CD14-positive monocyte (primary cell): ENCODE results near the gene EVA1B. TPM values are rescaled to one million over a fixed set of nuclear protein-coding genes. Genes with fewer than 3 reads are reported as not detected.

Experiments
- DNase-seq, 3 donors: peaks; one replicate each; pipeline ENCODE4 v3.0.0-alpha.2; 2011 to 2022
- H2AFZ ChIP-seq: 2 replicates; pipeline ENCODE4 v1.6.0; 2012; ENCODE audit warnings: mild to moderate bottlenecking, low read depth, low read length, inconsistent platforms; ENCODE audit not compliant: insufficient read depth, poor library complexity, severe bottlenecking
- H3K27ac ChIP-seq, 2 donors: 1 replicate in 1 of 2; 2 replicates in 1 of 2; pipeline ENCODE4 v1.5.1; 2012 to 2013; ENCODE audit warnings: low read length in 2 of 2, control low read depth in 1 of 2, inconsistent platforms in 1 of 2, low read depth in 1 of 2, mild to moderate bottlenecking in 1 of 2
- H3K27me3 ChIP-seq, 2 donors: one replicate each; pipeline versions ENCODE4 v1.6.0 to v1.6.1; 2011 to 2013; ENCODE audit warnings: low read length in 2 of 2; ENCODE audit not compliant: control insufficient read depth in 2 of 2, insufficient read depth in 2 of 2
- H3K36me3 ChIP-seq, 2 donors: replicated peaks in 1 of 2; 1 replicate in 1 of 2; 2 replicates in 1 of 2; pipeline versions ENCODE4 v1.5.1 to v1.6.1; 2012 to 2013; ENCODE audit warnings: low read length in 2 of 2, control low read depth in 1 of 2, inconsistent platforms in 1 of 2, mild to moderate bottlenecking in 1 of 2; ENCODE audit not compliant: insufficient read depth in 2 of 2, control insufficient read depth in 1 of 2
- H3K4me1 ChIP-seq, 2 donors: 1 replicate in 1 of 2; 2 replicates in 1 of 2; pipeline versions ENCODE4 v1.5.1 to v1.6.1; 2012 to 2013; ENCODE audit warnings: low read length in 2 of 2, control low read depth in 1 of 2, inconsistent platforms in 1 of 2, mild to moderate bottlenecking in 1 of 2, moderate library complexity in 1 of 2; ENCODE audit not compliant: insufficient read depth in 2 of 2, control insufficient read depth in 1 of 2
- H3K4me2 ChIP-seq: replicated peaks from 2 replicates; pipeline ENCODE3; 2012; ENCODE audit warnings: low read length, moderate library complexity, mild to moderate bottlenecking; ENCODE audit not compliant: poor library complexity, severe bottlenecking; ENCODE audit errors: extremely low read depth
- H3K4me3 ChIP-seq, 3 experiments: fragments of 200-600 bp in 1 of 3; sonication (generic) in 1 of 3; replicated peaks in 1 of 3; 1 replicate in 2 of 3; 2 replicates in 1 of 3; pipeline ENCODE4 v1.5.1; 2011 to 2013; ENCODE audit warnings: low read length in 3 of 3, mild to moderate bottlenecking in 3 of 3, control low read depth in 2 of 3, low read depth in 2 of 3, inconsistent platforms in 1 of 3, moderate library complexity in 1 of 3
- H3K79me2 ChIP-seq: 2 replicates; pipeline ENCODE4 v1.6.0; 2012; ENCODE audit warnings: mild to moderate bottlenecking, control low read depth, inconsistent platforms, low read length, moderate library complexity; ENCODE audit not compliant: insufficient read depth
- H3K9ac ChIP-seq: 2 replicates; pipeline ENCODE4 v1.6.0; 2017; ENCODE audit warnings: low read length, mild to moderate bottlenecking; ENCODE audit not compliant: insufficient read depth, poor library complexity, severe bottlenecking
- H3K9me3 ChIP-seq, 2 donors: replicated peaks in 1 of 2; 1 replicate in 1 of 2; 2 replicates in 1 of 2; pipeline versions ENCODE4 v1.5.1 to v1.6.1; 2012 to 2013; ENCODE audit warnings: low read length in 2 of 2, control low read depth in 1 of 2; ENCODE audit not compliant: control insufficient read depth in 1 of 2, insufficient read depth in 1 of 2
- H4K20me1 ChIP-seq: 2 replicates; pipeline ENCODE4 v1.6.0; 2012; ENCODE audit warnings: mild to moderate bottlenecking, low read length, control low read depth, moderate library complexity; ENCODE audit not compliant: insufficient read depth
- H3K27ac Mint-ChIP-seq, 7 donors: one replicate each; pipeline ENCODE4 v1.8.0; 2020; ENCODE audit warnings: mild to moderate bottlenecking in 7 of 7, mixed read lengths in 7 of 7, moderate library complexity in 6 of 7, inconsistent platforms in 2 of 7
- H3K27me3 Mint-ChIP-seq, 3 donors: one replicate each; pipeline ENCODE4 v1.8.0; 2021 to 2022; ENCODE audit warnings: low read depth in 3 of 3, mild to moderate bottlenecking in 3 of 3, mixed read lengths in 3 of 3, moderate library complexity in 3 of 3, inconsistent platforms in 1 of 3
- H3K36me3 Mint-ChIP-seq, 2 donors: one replicate each; pipeline ENCODE4 v1.8.0; 2020; ENCODE audit warnings: mixed read lengths in 2 of 2, inconsistent platforms in 1 of 2, mild to moderate bottlenecking in 1 of 2
- H3K4me1 Mint-ChIP-seq: one replicate; pipeline ENCODE4 v1.8.0; 2020; ENCODE audit warnings: mild to moderate bottlenecking, mixed read lengths
- H3K4me3 Mint-ChIP-seq, 2 donors: one replicate each; pipeline ENCODE4 v1.8.0; 2020; ENCODE audit warnings: mild to moderate bottlenecking in 2 of 2, mixed read lengths in 2 of 2, moderate library complexity in 1 of 2
- H3K9me3 Mint-ChIP-seq, 7 donors: one replicate each; pipeline ENCODE4 v1.8.0; 2020 to 2022; ENCODE audit warnings: mixed read lengths in 7 of 7, mild to moderate bottlenecking in 6 of 7, moderate library complexity in 6 of 7, inconsistent platforms in 2 of 7
- CTCF ChIP-seq: fragments of 200-600 bp; IDR thresholded peaks from one replicate; pipeline ENCODE4 v1.8.0; 2022; ENCODE audit warnings: antibody characterized with exemption, mild to moderate bottlenecking
- whole genome bisulfite sequencing: methylation state at CpG from one replicate; pipeline ENCODE4 v1.1.5; 2013; ENCODE audit warnings: missing lambda C conversion rate; ENCODE audit not compliant: insufficient coverage; 5-methylcytosine and 5-hydroxymethylcytosine counted together
- intact Hi-C, 2 donors: fragments of 100-400 bp; cut with micrococcal nuclease; formaldehyde crosslinking; loops; one replicate each; pipeline versions ENCODE4 v1.15.0 to v1.15.1; 2023
- polyA plus RNA-seq, 3 donors: library from polyadenylated mRNA; depleted of rRNA in 1 of 3; unstranded in 2 of 3; stranded (reverse) in 1 of 3; fragments of 300-500 nt in 2 of 3; fragments of >200 nt in 1 of 3; fragmentation: Illumina TruSeq in 2 of 3; gene quantifications; 1 replicate in 2 of 3; 2 replicates in 1 of 3; pipeline ENCODE4 v1.2.3, GENCODE V29; 2012 to 2021

EVA1B gene
- polyA plus RNA-seq, 3 donors, result 13.7 to 19.1 (median 16.6) TPM

GRCh38 chr1:36304970-36305914, 18.2 kb downstream of the EVA1B start:
- H3K9me3 Mint-ChIP-seq, result peaks cover 0 to 2% (median 0%) of the 10 kb centered on the region in 7 donors
- 97% methylated on average over 3 of the region's 10 CpGs for WGBS
- Histone ChIP-seq H3K36me3 (peaks cover 38 to 39% of the 10 kb centered on the region in 2 donors), H3K79me2 (no peaks in the 10 kb centered on the region), H3K27me3 (peaks cover 0 to 4% of the 10 kb centered on the region in 2 donors), H3K9me3 (no peaks in the 10 kb centered on the region), H3K4me1 (peaks cover 26 to 41% of the 10 kb centered on the region in 2 donors), H2AFZ (no peak overlapping the region), H3K9ac (no peak overlapping the region), H4K20me1 (peaks cover 56% of the 10 kb centered on the region), H3K27ac (no peak overlapping the region), H3K4me3 (no peak overlapping the region), H3K4me2 (no peak overlapping the region)
- peaks cover 2 to 7% (median 5%) of the 10 kb centered on the region in 3 donors for H3K27me3 Mint-ChIP-seq
- peak overlapping the region; percentile 9 to 74 (median 68) for H3K27ac Mint-ChIP-seq
- H3K4me1 Mint-ChIP-seq, result peaks cover 44% of the 10 kb centered on the region
- H3K36me3 Mint-ChIP-seq, result peaks cover 44 to 47% of the 10 kb centered on the region in 2 donors
- DNase-seq, result no peak
- intact Hi-C loops, result loop anchor here in 1 of 2 donors (10.0 kb wide), 1 partner anchor 1170 kb away; the partner anchor contains the start of gene ZC3H12A
- peak overlapping the region in 1 of 2 donors; percentile 31 for H3K4me3 Mint-ChIP-seq
- no peak for TF ChIP-seq CTCF

GRCh38 chr1:36304521-36304920, 18.9 kb downstream of the EVA1B start:
- Histone ChIP-seq H2AFZ (no peak overlapping the region), H3K9me3 (no peaks in the 10 kb centered on the region), H3K4me3 (no peak overlapping the region), H3K27ac (no peak overlapping the region), H3K4me2 (no peak overlapping the region), H3K4me1 (peaks cover 33 to 48% of the 10 kb centered on the region in 2 donors), H3K36me3 (peaks cover 39 to 41% of the 10 kb centered on the region in 2 donors), H4K20me1 (peaks cover 63% of the 10 kb centered on the region), H3K79me2 (no peaks in the 10 kb centered on the region), H3K27me3 (peaks cover 0 to 4% of the 10 kb centered on the region in 2 donors), H3K9ac (no peak overlapping the region)
- peaks cover 0 to 2% (median 0%) of the 10 kb centered on the region in 7 donors for H3K9me3 Mint-ChIP-seq
- H3K27ac Mint-ChIP-seq, result peak overlapping the region in 6 of 7 donors; percentile 48 to 90 (median 74)
- H3K27me3 Mint-ChIP-seq, result peaks cover 2 to 7% (median 5%) of the 10 kb centered on the region in 3 donors
- TF ChIP-seq CTCF, result no peak
- DNase-seq, result peak; percentile 70 to 96 (median 89)
- peaks cover 46 to 48% of the 10 kb centered on the region in 2 donors for H3K36me3 Mint-ChIP-seq
- intact Hi-C loops, result loop anchor here in 1 of 2 donors (10.0 kb wide), 1 partner anchor 1170 kb away; the partner anchor contains the start of gene ZC3H12A
- H3K4me3 Mint-ChIP-seq, result peak overlapping the region in 1 of 2 donors; percentile 39
- H3K4me1 Mint-ChIP-seq, result peaks cover 51% of the 10 kb centered on the region
- WGBS, result no CpG with 5 or more reads among the region's 7 CpGs
